A549 (cell line): ENCODE data around the gene PDLIM3. TPM values are rescaled to one million over a fixed set of nuclear protein-coding genes. Genes with fewer than 3 reads are reported as not detected.

Source experiments
- ATAC-seq, 2 experiments: fragments of 200-7000 bp in 1 of 2; fragments of >200 bp in 1 of 2; cut with Nextera tagmentation in 1 of 2; cut with Tn5 transposase in 1 of 2; 3 replicates each; pipeline versions ENCODE4 v1.8.0 to v1.9.1; 2018 to 2020; ENCODE audit warnings: mild to moderate bottlenecking in 1 of 2, moderate library complexity in 1 of 2
- CTCF ChIA-PET: fragments of 300-600 bp; sonication (Branson Sonifier 250); formaldehyde crosslinking; extraction: SDS; loops from one replicate; lab custom pipeline; 2021; ENCODE audit warnings: antibody characterized with exemption, inconsistent platforms; lab: Yijun Ruan, JAX
- POLR2A ChIA-PET: fragments of 350-600 bp; formaldehyde crosslinking; extraction: SDS; loops from one replicate; lab custom pipeline; 2021; ENCODE audit warnings: antibody characterized with exemption, inconsistent platforms; lab: Yijun Ruan, JAX
- DNase-seq, 2 experiments: peaks; one replicate each; pipeline versions ENCODE4 v3.0.0 to v3.0.0-alpha.2; 2011 to 2016; ENCODE audit warnings: low read depth in 1 of 2, low spot score in 1 of 2
- FAIRE-seq: peaks from 2 replicates; lab custom pipeline; 2011; peaks lifted over from hg19 to GRCh38; lab: Jason Lieb, UNC
- H3K27ac ChIP-seq, 2 experiments: fragments of >200 bp; sonication (Bioruptor Twin); formaldehyde crosslinking; 3 replicates each; pipeline ENCODE4 v1.5.1; 2016 to 2017
- H3K4me1 ChIP-seq: fragments of >200 bp; sonication (Bioruptor Twin); formaldehyde crosslinking; 3 replicates; pipeline ENCODE4 v1.6.1; 2016
- H3K4me2 ChIP-seq: fragments of >200 bp; sonication (Bioruptor Twin); formaldehyde crosslinking; 3 replicates; pipeline ENCODE4 v1.6.1; 2016
- H3K4me3 ChIP-seq: fragments of >200 bp; sonication (Bioruptor Twin); formaldehyde crosslinking; 3 replicates; pipeline ENCODE4 v1.5.1; 2016
- H3K9me3 ChIP-seq: fragments of >200 bp; sonication (Bioruptor Twin); formaldehyde crosslinking; 3 replicates; pipeline ENCODE4 v1.6.1; 2016
- ATOH8 ChIP-seq: fragments of 250-450 bp; sonication (Bioruptor Pico); IDR thresholded peaks from 2 replicates; pipeline ENCODE4 v1.5.0; 2020; ENCODE audit warnings: low read depth, mild to moderate bottlenecking, moderate library complexity
- BHLHE40 ChIP-seq: IDR thresholded peaks from 2 replicates; pipeline ENCODE4 v1.6.1; 2012; ENCODE audit warnings: low read depth, low read length, inconsistent platforms
- CTCF ChIP-seq: fragments of >200 bp; sonication (Bioruptor Twin); formaldehyde crosslinking; IDR thresholded peaks from 3 replicates; pipeline ENCODE4 v1.5.1; 2016
- EHF ChIP-seq: fragments of 250-450 bp; sonication (Bioruptor Pico); IDR thresholded peaks from 2 replicates; pipeline ENCODE4 v1.5.0; 2020; ENCODE audit warnings: mild to moderate bottlenecking
- EHMT2 ChIP-seq: fragments of 200-600 bp; sonication (generic); IDR thresholded peaks from 2 replicates; pipeline ENCODE4 v1.6.1; 2016; ENCODE audit warnings: antibody characterized with exemption, low read depth, mild to moderate bottlenecking, moderate library complexity
- EP300 ChIP-seq, 2 experiments: fragments of >200 bp; sonication (Bioruptor Twin); formaldehyde crosslinking; IDR thresholded peaks; 2 replicates in 1 of 2; 3 replicates in 1 of 2; pipeline ENCODE4 v1.6.1; 2016 to 2017
- ESRRA ChIP-seq: fragments of 150-350 bp; IDR thresholded peaks from 2 replicates; pipeline ENCODE4 v1.6.1; 2014; ENCODE audit warnings: mild to moderate bottlenecking, low read length, borderline replicate concordance
- FOSB ChIP-seq: fragments of 250-450 bp; sonication (Bioruptor Pico); IDR thresholded peaks from 2 replicates; pipeline ENCODE4 v1.5.0; 2020; ENCODE audit warnings: mild to moderate bottlenecking, moderate library complexity
- FOSL2 ChIP-seq, 2 experiments: fragments of 450-650 bp in 1 of 2; fragments of >200 bp in 1 of 2; sonication (Bioruptor Twin) in 1 of 2; formaldehyde crosslinking; IDR thresholded peaks; 2 replicates each; pipeline versions ENCODE4 v1.5.0 to v1.6.1; 2016 to 2020; ENCODE audit warnings: mild to moderate bottlenecking in 1 of 2, moderate library complexity in 1 of 2
- HOXB13 ChIP-seq: fragments of 250-450 bp; sonication (Bioruptor Pico); IDR thresholded peaks from 2 replicates; pipeline ENCODE4 v1.5.0; 2020; ENCODE audit warnings: low read depth, mild to moderate bottlenecking, moderate library complexity
- HOXB5 ChIP-seq: fragments of 250-450 bp; sonication (Bioruptor Pico); IDR thresholded peaks from 2 replicates; pipeline ENCODE4 v1.5.0; 2020; ENCODE audit warnings: mild to moderate bottlenecking, moderate library complexity
- JUN ChIP-seq, 2 experiments: fragments of >200 bp; sonication (Bioruptor Twin); formaldehyde crosslinking; IDR thresholded peaks; 2 replicates in 1 of 2; 3 replicates in 1 of 2; pipeline ENCODE4 v1.6.1; 2016 to 2017
- KDM1A ChIP-seq: fragments of 200-600 bp; sonication (generic); IDR thresholded peaks from 2 replicates; pipeline ENCODE4 v1.6.1; 2016; ENCODE audit warnings: low read depth, mild to moderate bottlenecking
- KDM5A ChIP-seq: fragments of 200-600 bp; sonication (generic); IDR thresholded peaks from 2 replicates; pipeline ENCODE4 v1.6.1; 2016; ENCODE audit warnings: antibody characterized with exemption, mild to moderate bottlenecking
- MAX ChIP-seq: IDR thresholded peaks from 2 replicates; pipeline ENCODE4 v1.6.1; 2012
- MAZ ChIP-seq: fragments of 150-350 bp; IDR thresholded peaks from 2 replicates; pipeline ENCODE4 v1.6.1; 2014; ENCODE audit warnings: antibody characterized with exemption, low read depth, low read length, borderline replicate concordance
- MYC ChIP-seq: IDR thresholded peaks from 2 replicates; pipeline ENCODE4 v1.6.1; 2012; ENCODE audit warnings: mild to moderate bottlenecking, inconsistent platforms, low read length, improper control_type of control experiment, borderline replicate concordance
- POLR2A ChIP-seq: IDR thresholded peaks from 2 replicates; pipeline ENCODE4 v1.6.1; 2012; ENCODE audit warnings: mild to moderate bottlenecking, low read length
- RARB ChIP-seq: fragments of 250-450 bp; sonication (Bioruptor Pico); IDR thresholded peaks from 2 replicates; pipeline ENCODE4 v1.8.0; 2021; ENCODE audit warnings: mild to moderate bottlenecking, moderate library complexity
- REST ChIP-seq: fragments of 200-600 bp; sonication (generic); IDR thresholded peaks from 2 replicates; pipeline ENCODE4 v1.6.1; 2016; ENCODE audit warnings: antibody characterized with exemption, mild to moderate bottlenecking, moderate library complexity
- RNF2 ChIP-seq: fragments of 200-600 bp; sonication (generic); IDR thresholded peaks from 2 replicates; pipeline ENCODE4 v1.6.1; 2016; ENCODE audit warnings: low read depth, mild to moderate bottlenecking, antibody characterized with exemption, moderate library complexity, borderline replicate concordance
- SMC3 ChIP-seq: fragments of >200 bp; sonication (Bioruptor Twin); formaldehyde crosslinking; IDR thresholded peaks from 3 replicates; pipeline ENCODE4 v1.6.1; 2018; ENCODE audit warnings: inconsistent platforms
- SREBF2 ChIP-seq: fragments of 450-650 bp; IDR thresholded peaks from 2 replicates; pipeline ENCODE4 v1.6.1; 2014; ENCODE audit warnings: mild to moderate bottlenecking, moderate library complexity
- TP53 ChIP-seq: fragments of 250-450 bp; sonication (Bioruptor Pico); IDR thresholded peaks from 2 replicates; pipeline ENCODE4 v1.5.0; 2021; ENCODE audit warnings: mild to moderate bottlenecking, moderate library complexity
- USF2 ChIP-seq: fragments of 450-650 bp; IDR thresholded peaks from 2 replicates; pipeline ENCODE4 v1.6.1; 2014; ENCODE audit warnings: antibody characterized with exemption
- ZFP36 ChIP-seq: fragments of 450-650 bp; IDR thresholded peaks from 2 replicates; pipeline ENCODE4 v1.6.1; 2014; ENCODE audit warnings: borderline replicate concordance; ENCODE audit not compliant: partially characterized antibody
- WGBS: methylation state at CpG from one replicate; pipeline ENCODE4 v1.1.6; 2017; ENCODE audit errors: missing lambda C conversion rate; 5-methylcytosine and 5-hydroxymethylcytosine counted together
- polyA plus RNA-seq, 4 experiments: library from polyadenylated mRNA; depleted of rRNA in 3 of 4; stranded (reverse); fragments of >200 nt; fragmentation: RNase III in 1 of 4; extraction: RNeasy Plus Mini Kit Qiagen cat#74134 plus additional on column Dnase treatment in 1 of 4; gene quantifications; 2 replicates in 3 of 4; 3 replicates in 1 of 4; pipeline ENCODE4 v1.2.3, GENCODE V29; 2011 to 2017

Gene PDLIM3
- polyA plus RNA-seq, 2 of the 4 experiments (the other 2 are of a cell fraction), result 0.18 to 0.37 TPM

- TF ChIP-seq HOXB13 (no peak), HOXB5 (no peak)
Observed at GRCh38 chr4:185515248-185515647, 20.1 kb downstream of the PDLIM3 start (continued).

- Histone ChIP-seq H3K4me3 (no peak overlapping the region), H3K4me2 (no peak overlapping the region), H3K27ac (no peak overlapping the region), H3K4me1 (no peaks in the 10 kb centered on the region), H3K9me3 (no peaks in the 10 kb centered on the region)
- no peak for TF ChIP-seq SREBF2
- TF ChIP-seq KDM1A, result no peak
- TF ChIP-seq RNF2, result no peak
- TF ChIP-seq MAX, result no peak
- no peak for TF ChIP-seq MYC
- TF ChIP-seq CTCF, result no peak
- TF ChIP-seq MAZ, result no peak
- no peak for TF ChIP-seq ESRRA
- no peak for TF ChIP-seq TP53
- no peak for TF ChIP-seq REST
- TF ChIP-seq RARB (CRISPR knock-in tag), result no peak
- DNase-seq (no peak), FAIRE-seq (no peak), ATAC-seq (no peak)
- POLR2A ChIA-PET, result no interaction called here
- CTCF ChIA-PET, result interaction anchor here (1.0 kb wide), 1 partner anchor 14 kb away, joined by 3 read pairs; no protein-coding TSS in a partner anchor
- WGBS, result 80% methylated on average over 17 of the region's 17 CpGs
Observed at GRCh38 chr4:185514182-185514697, 21.1 kb downstream of the PDLIM3 start.

GRCh38 chr4:185513489-185514181, 21.7 kb downstream of the PDLIM3 start:
- ATAC-seq, result no peak
- H3K4me1 ChIP-seq, result no peaks in the 10 kb centered on the region
- FAIRE-seq, result no peak
- WGBS, result 52% methylated on average over 10 of the region's 10 CpGs
- no peaks in the 10 kb centered on the region for H3K9me3 ChIP-seq
- H3K27ac ChIP-seq, result no peak overlapping the region
- DNase-seq, result no peak
- no peak overlapping the region for H3K4me3 ChIP-seq
- H3K4me2 ChIP-seq, result no peak overlapping the region
- POLR2A ChIA-PET, result no interaction called here
- TF ChIP-seq SMC3, result no peak
- TF ChIP-seq BHLHE40, result no peak
- no peak for TF ChIP-seq POLR2A
- TF ChIP-seq EHMT2, result no peak
- no peak for TF ChIP-seq FOSB (CRISPR knock-in tag)
- TF ChIP-seq SREBF2, result no peak
- no peak for TF ChIP-seq MYC
- no peak for TF ChIP-seq KDM5A
- no peak for TF ChIP-seq HOXB5
- TF ChIP-seq EHF (CRISPR knock-in tag), result no peak
- TF ChIP-seq ZFP36, result no peak
- TF ChIP-seq ATOH8 (CRISPR knock-in tag), result no peak
- no peak for TF ChIP-seq EP300 (IDR thresholded peaks at IDR 0.05)
- TF ChIP-seq USF2, result no peak
- TF ChIP-seq JUN (IDR thresholded peaks at IDR 0.05), result no peak
- no peak for TF ChIP-seq FOSL2 (IDR thresholded peaks at IDR 0.05)
- no peak for TF ChIP-seq FOSL2 (CRISPR knock-in tag; IDR thresholded peaks at IDR 0.05)
- CTCF ChIA-PET, result interaction anchor here (0.5 to 0.9 kb wide), 3 partner anchors 13 to 456 kb away, joined by 3 read pairs; no protein-coding TSS in a partner anchor
